Left lung (tissue), 10 donors: ENCODE results near the gene MOB3A. TPM values are rescaled to one million over a fixed set of nuclear protein-coding genes. Genes with fewer than 3 reads are reported as not detected.

Source experiments
- ATAC-seq: fragments of 200-7000 bp; cut with Tn5 transposase; one replicate; pipeline ENCODE4 v1.9.1; 2020; ENCODE audit warnings: moderate library complexity
- DNase-seq, 4 donors: peaks; one replicate each; pipeline ENCODE4 v3.0.0-alpha.2; 2013 to 2020
- H3K27ac ChIP-seq, 2 donors: fragments of 200-600 bp; sonication (generic) in 1 of 2; one replicate each; pipeline versions ENCODE4 v1.5.0 to v1.8.0; 2020 to 2021
- H3K27me3 ChIP-seq, 2 donors: fragments of 200-600 bp; sonication (generic) in 1 of 2; one replicate each; pipeline versions ENCODE4 v1.5.0 to v1.8.0; 2020 to 2021
- H3K36me3 ChIP-seq, 2 donors: fragments of 200-600 bp; sonication (generic) in 1 of 2; one replicate each; pipeline versions ENCODE4 v1.5.0 to v1.8.0; 2020 to 2021
- H3K4me1 ChIP-seq, 2 donors: fragments of 200-600 bp; one replicate each; pipeline ENCODE4 v1.8.0; 2021
- H3K4me3 ChIP-seq, 2 donors: fragments of 200-600 bp; sonication (generic) in 1 of 2; one replicate each; pipeline versions ENCODE4 v1.5.0 to v1.8.0; 2020 to 2021; ENCODE audit warnings: mild to moderate bottlenecking in 1 of 2
- H3K9me3 ChIP-seq, 2 donors: fragments of 200-600 bp; sonication (generic) in 1 of 2; one replicate each; pipeline versions ENCODE4 v1.5.0 to v1.8.0; 2020 to 2021
- CTCF ChIP-seq, 2 donors: fragments of 200-600 bp; sonication (generic) in 1 of 2; IDR thresholded peaks; one replicate each; pipeline versions ENCODE4 v1.5.0 to v1.8.0; 2021; ENCODE audit warnings: antibody characterized with exemption in 2 of 2
- intact Hi-C, 2 donors: fragments of 100-400 bp; cut with DNase I; formaldehyde crosslinking; loops; one replicate each; pipeline versions ENCODE4 v1.11.2 to v1.14.2; 2022
- polyA plus RNA-seq, 6 donors: library from polyadenylated mRNA; unstranded; fragments of 120-200 nt; gene quantifications; one replicate each; pipeline ENCODE4 v1.2.1, GENCODE V29; 2013; ENCODE audit not compliant: insufficient read length in 6 of 6
- total RNA-seq, 2 donors: library from RNA; stranded (reverse); fragmentation: NEBNext Ultra II Directional; extraction: Animal tissue kit (Norgen Biotek cat#: 25700); gene quantifications; one replicate each; pipeline ENCODE4 v1.2.1, GENCODE V29; 2021
- donor health status: DM: no; HTN: yes; CAD: no.
- donor health status: DM: no; HTN: no; CAD: no.

MOB3A gene
- total and polyA plus RNA-seq, 8 donors: 20.6 to 105 (median 25.4) TPM

DNA sequence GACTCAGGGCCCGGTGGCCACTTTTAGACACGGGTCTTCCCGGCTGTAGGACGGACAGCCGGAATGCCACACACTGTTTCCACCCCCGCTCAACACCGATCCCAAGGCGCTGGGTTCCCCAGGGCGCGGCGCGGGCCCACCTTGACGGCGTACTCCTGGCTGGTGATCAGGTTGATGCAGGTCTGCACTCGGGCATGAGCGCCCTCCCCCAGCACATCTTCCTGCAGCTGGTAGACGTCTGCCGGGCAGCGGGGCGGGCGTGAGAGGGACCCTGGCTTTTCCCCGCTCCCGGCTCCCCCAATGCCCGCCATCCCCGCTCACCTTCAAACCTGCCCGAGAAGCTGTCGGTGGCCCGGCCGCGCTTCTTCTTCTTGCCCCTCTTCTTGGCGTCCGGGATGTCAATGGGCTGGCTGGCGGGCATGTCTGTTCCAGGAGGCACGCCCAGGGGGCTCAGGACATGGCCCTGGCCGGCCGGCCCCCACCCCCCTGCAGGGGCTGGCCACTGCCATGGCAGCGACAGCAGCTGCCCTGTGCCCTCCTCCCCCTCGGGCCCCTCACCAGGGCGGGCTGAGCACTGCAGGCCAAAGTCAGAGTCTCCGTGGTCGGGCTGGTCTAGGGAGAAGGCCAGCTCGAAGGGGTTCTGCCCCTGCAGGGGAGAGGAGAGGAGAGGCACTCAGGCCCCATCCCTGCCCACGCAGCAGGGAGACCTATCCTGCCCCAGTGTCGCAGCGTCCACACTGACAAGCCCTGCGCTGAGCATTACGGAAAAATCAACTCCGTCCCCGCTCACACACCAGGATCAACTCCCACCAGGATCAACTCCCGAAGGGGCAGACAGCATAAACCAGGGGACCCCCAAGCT, 49.8 kb downstream of the MOB3A start:
- Histone ChIP-seq H3K36me3 (peaks cover 4 to 78% of the 10 kb centered on the region in 2 donors), H3K4me1 (peaks cover 57 to 86% of the 10 kb centered on the region in 2 donors), H3K27me3 (no peaks in the 10 kb centered on the region), H3K4me3 (no peak overlapping the region), H3K9me3 (no peaks in the 10 kb centered on the region), H3K27ac (peak overlapping the region in 1 of 2 donors; percentile 86)
- DNase-seq (peak in 1 of 4 donors; percentile 73), ATAC-seq (no peak)
- TF ChIP-seq CTCF (IDR thresholded peaks at IDR 0.05): no peak
- intact Hi-C loops: no loop called here

DNA sequence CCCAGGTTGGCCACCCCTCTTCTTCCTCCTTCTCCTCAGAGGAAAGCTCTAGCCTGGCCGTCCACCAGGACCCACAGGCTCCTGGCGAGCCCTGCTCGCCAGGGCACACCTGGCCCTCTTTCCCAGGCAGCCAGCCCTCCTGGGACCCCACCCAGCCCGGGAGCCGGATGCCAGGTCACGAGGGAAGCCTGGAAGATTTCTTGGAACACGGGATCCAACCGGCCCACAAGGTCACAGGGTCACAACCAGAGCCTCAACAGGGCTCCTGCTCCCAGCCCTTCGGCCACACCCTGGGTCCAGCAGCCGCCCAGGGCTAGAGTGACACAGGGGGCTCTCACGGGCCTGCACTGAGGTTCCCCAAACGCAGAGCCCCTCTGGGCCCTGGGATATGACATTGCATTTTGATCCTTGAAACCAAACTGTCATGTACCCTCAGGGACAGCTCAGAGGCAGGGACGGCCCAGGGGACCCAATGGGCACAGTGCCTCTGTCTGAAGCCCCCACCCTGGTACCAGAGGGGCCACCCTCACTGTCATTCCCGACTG, 50.6 kb downstream of the MOB3A start:
- no peak for ATAC-seq
- no peaks in the 10 kb centered on the region for H3K9me3 ChIP-seq
- no peak for DNase-seq
- no peak overlapping the region for H3K4me3 ChIP-seq
- TF ChIP-seq CTCF (IDR thresholded peaks at IDR 0.05): no peak
- intact Hi-C loops: no loop called here
- peak overlapping the region; percentile 7 to 86 for H3K27ac ChIP-seq
- H3K27me3 ChIP-seq: no peaks in the 10 kb centered on the region
- peaks cover 10 to 85% of the 10 kb centered on the region in 2 donors for H3K36me3 ChIP-seq
- peaks cover 57 to 92% of the 10 kb centered on the region in 2 donors for H3K4me1 ChIP-seq

DNA sequence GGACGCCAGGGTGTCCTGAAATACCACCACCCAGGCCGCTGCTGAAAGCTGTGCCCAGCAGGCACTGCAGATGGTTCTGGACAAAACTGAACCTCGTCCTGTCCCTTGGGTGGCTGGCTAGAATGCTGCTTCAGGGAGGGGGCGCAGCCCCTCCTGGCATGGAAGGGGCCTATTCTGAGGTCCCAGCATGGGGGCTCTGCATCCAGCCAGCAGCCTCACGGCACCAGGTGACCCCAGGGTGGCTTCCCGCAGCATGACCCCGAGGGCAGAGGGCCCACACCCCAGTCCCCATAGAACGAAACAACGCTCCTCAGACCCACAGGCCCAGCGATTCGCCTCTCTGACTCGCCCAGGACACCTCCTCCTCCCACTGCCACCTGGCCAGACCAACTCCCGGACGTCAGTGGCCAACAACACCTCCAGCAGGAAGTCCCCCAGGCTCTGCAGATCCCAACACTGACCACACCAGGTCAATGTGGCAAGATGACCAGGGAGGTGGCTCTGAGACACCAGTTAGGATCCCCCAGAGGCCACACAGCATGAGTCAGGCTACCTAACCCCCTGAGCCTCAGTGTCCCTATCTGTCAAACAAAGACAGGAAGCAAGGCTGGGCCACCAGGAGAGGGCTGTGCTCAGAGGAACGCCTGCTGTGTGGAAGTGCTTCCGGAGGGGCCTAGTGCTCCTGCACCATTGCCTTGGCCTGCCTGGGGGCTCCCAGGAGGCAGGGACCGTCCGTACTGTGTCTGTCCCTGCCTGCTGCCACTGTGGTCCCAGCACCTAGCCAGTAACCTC, 51.2 kb downstream of the MOB3A start:
- no peak overlapping the region for H3K4me3 ChIP-seq
- no peak for DNase-seq
- peak overlapping the region; percentile 7 to 86 for H3K27ac ChIP-seq
- H3K4me1 ChIP-seq: peaks cover 57 to 99% of the 10 kb centered on the region in 2 donors
- H3K36me3 ChIP-seq: peaks cover 12 to 91% of the 10 kb centered on the region in 2 donors
- no peak for TF ChIP-seq CTCF (IDR thresholded peaks at IDR 0.05)
- no peaks in the 10 kb centered on the region for H3K27me3 ChIP-seq
- no peak for ATAC-seq
- intact Hi-C loops: no loop called here
- no peaks in the 10 kb centered on the region for H3K9me3 ChIP-seq

DNA sequence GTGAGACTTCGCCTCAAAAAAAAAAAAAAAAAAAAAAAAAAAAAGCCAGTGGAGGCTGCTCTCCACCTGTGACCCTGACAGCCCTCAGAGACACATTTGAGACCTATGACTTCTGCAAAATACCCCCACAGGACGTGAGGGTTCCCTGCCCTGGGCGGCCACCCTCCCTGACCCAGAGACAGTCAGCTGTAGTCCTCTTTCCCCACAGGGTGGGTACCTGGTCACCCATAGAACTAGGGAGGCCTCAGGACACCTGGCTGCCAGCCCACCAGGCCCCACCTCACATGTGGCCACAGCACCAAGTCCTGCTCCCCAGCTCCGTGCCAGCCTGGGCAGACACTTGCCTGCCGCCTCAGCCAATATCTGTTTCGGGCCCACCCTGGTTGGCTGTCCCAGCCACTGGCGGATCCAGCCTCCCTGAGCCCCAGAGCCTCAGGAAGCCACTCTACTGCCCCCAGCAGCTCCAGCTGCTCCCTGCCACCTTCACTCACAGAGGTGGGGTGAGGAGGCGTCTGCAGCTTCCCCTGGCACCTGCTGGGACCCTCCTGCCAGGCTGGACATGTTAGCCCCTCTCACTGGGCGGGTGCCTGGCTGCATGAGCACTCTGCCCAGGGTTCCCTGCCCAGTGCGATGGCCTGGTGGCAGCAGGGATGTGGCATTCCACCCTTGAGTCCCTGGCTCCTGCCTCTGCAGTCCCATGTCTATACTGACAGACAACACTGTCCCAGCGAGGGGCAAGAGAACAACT, 52.0 kb downstream of the MOB3A start:
- no peak overlapping the region for H3K4me3 ChIP-seq
- ATAC-seq (no peak), DNase-seq (no peak)
- peaks cover 12 to 95% of the 10 kb centered on the region in 2 donors for H3K36me3 ChIP-seq
- H3K9me3 ChIP-seq: no peaks in the 10 kb centered on the region
- intact Hi-C loops: no loop called here
- no peaks in the 10 kb centered on the region for H3K27me3 ChIP-seq
- TF ChIP-seq CTCF (IDR thresholded peaks at IDR 0.05): no peak
- peak overlapping the region; percentile 5 to 86 for H3K27ac ChIP-seq
- H3K4me1 ChIP-seq: peaks cover 53 to 95% of the 10 kb centered on the region in 2 donors
